Stimulated activated CD4-positive, alpha-beta T cell treated with anti-CD3 and anti-CD28 coated beads, Interleukin-15, amount 100 ng/mL, for 1 hour (primary cell): Measurements from ENCODE around the gene TMIE.

Source experiments
- DNase-seq, 2 donors: peaks; one replicate each; pipeline ENCODE4 v3.0.0-alpha.2; 2020; ENCODE audit warnings: low read depth in 1 of 2, low spot score in 1 of 2

Gene TMIE

GRCh38 chr3:46706771-46707582 lies 5.8 kb downstream of the TMIE start:
- DNase-seq, result no peak

- DNase-seq, result no peak
Measured at GRCh38 chr3:46707601-46708011, 6.4 kb downstream of the TMIE start.

GRCh38 chr3:46708401-46709156 lies 7.4 kb downstream of the TMIE start:
- DNase-seq, result no peak

GRCh38 chr3:46709157-46709654 lies 8.0 kb downstream of the TMIE start:
- no peak for DNase-seq

- no peak for DNase-seq
Measured at GRCh38 chr3:46709721-46710120, 8.5 kb downstream of the TMIE start.

GRCh38 chr3:46710229-46710628 lies 9.0 kb downstream of the TMIE start:
- DNase-seq, result no peak

- DNase-seq, result no peak
Measured at GRCh38 chr3:46710671-46711295, 9.6 kb downstream of the TMIE start.

GRCh38 chr3:46711305-46711704 lies 10.1 kb downstream of the TMIE start:
- no peak for DNase-seq

- no peak for DNase-seq
Measured at GRCh38 chr3:46711760-46712159, 10.6 kb downstream of the TMIE start.

- no peak for DNase-seq
Measured at GRCh38 chr3:46712191-46713049, 11.2 kb downstream of the TMIE start.

GRCh38 chr3:46713050-46713897 lies 12.1 kb downstream of the TMIE start:
- no peak for DNase-seq

- no peak for DNase-seq
Measured at GRCh38 chr3:46713898-46714552, 12.8 kb downstream of the TMIE start.

GRCh38 chr3:46714728-46715506 lies 13.7 kb downstream of the TMIE start:
- DNase-seq, result no peak

GRCh38 chr3:46715507-46716175 lies 14.4 kb downstream of the TMIE start:
- no peak for DNase-seq

- no peak for DNase-seq
Measured at GRCh38 chr3:46716461-46717441, 15.6 kb downstream of the TMIE start.

GRCh38 chr3:46717447-46718231 lies 16.4 kb downstream of the TMIE start, which contains the start of gene PRSS50:
Gene PRSS50, minus strand, starts transcription at chr3:46717869. Its CDS starts 45 bp downstream, at chr3:46717824.
- DNase-seq, result no peak
